Measurements from ENCODE around the gene ATF7.
"Not testable (repeated sequence)": the region's sequence is repeated elsewhere in the genome, so short reads cannot be mapped to it uniquely, and the experiment has no call there.

ATF7 gene

DNA sequence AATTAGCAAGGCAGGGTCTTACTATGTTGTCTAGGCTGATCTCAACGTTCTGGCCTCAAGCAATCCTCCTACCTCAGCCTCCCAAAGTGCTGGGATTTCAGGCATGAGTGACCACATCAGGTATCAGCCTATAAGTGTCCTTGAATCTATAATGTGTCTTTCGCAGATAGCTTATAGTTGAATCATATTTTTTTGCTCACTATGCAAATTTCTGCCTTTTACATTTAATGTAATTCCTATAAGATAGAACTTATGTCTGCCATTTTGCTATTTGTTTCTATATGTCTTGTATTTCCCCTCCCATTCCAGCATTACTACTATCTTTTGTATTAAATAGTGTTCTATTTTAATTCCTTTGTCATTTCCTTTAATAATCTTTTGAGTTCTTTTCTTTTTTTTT lies 10.5 kb upstream of the ATF7 start:
- DNase-seq (ENCODE audit: insufficient read length, low spot score) (no peak), FAIRE-seq (no peak)
- TF ChIP-seq SPI1 (IDR thresholded peaks at IDR 0.05; ENCODE audit: low read depth, low read length) (no peak), PAX5 (IDR thresholded peaks at IDR 0.05; ENCODE audit: insufficient read depth, low read length, severe bottlenecking) (no peak), TAF1 (IDR thresholded peaks at IDR 0.05; ENCODE audit: low read depth, low read length) (no peak), POU2F2 (IDR thresholded peaks at IDR 0.05; ENCODE audit: low read depth, low read length) (no peak), POLR2A (IDR thresholded peaks at IDR 0.05; ENCODE audit: low read depth, low read length) (no peak), POLR2AphosphoS5 (IDR thresholded peaks at IDR 0.05; ENCODE audit: low read depth, low read length) (no peak)

DNA sequence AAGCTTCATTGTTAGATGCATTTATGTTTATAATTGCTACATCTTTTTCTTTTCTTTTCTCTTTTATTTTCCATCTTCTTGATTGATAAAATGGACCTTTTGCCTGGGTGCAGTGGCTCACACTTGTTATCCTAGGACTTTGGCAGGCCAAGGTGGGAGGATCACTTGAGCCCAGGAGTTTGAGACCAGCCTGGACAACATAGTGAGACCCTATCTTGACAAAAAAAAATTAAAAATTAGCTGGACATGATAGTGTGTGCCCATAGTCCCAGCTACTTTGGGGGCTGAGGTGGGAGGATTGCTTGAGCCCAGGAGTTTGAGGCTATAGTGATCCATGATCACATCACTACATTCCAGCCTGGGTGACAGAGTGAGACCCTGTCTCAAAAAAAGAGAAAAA lies 9.5 kb upstream of the ATF7 start:
- DNase-seq (ENCODE audit: insufficient read length, low spot score); FAIRE-seq: not testable (repeated sequence)

- no peak for DNase-seq (ENCODE audit: insufficient read length, low spot score)
- FAIRE-seq = no peak
- TF ChIP-seq POU2F2 (IDR thresholded peaks at IDR 0.05; ENCODE audit: low read depth, low read length) = no peak
- TF ChIP-seq POLR2A (IDR thresholded peaks at IDR 0.05; ENCODE audit: low read depth, low read length) = no peak
- no peak for TF ChIP-seq SPI1 (IDR thresholded peaks at IDR 0.05; ENCODE audit: low read depth, low read length)
- TF ChIP-seq PAX5 (IDR thresholded peaks at IDR 0.05; ENCODE audit: insufficient read depth, low read length, severe bottlenecking) = no peak
- TF ChIP-seq POLR2AphosphoS5 (IDR thresholded peaks at IDR 0.05; ENCODE audit: low read depth, low read length) = no peak
- TF ChIP-seq TAF1 (IDR thresholded peaks at IDR 0.05; ENCODE audit: low read depth, low read length) = no peak
These were observed 5.5 kb upstream of the ATF7 start for GRCh38 chr12:53631721-53632120.

GRCh38 chr12:53627919-53628318 lies 1.7 kb upstream of the ATF7 start:
- FAIRE-seq (no peak), DNase-seq (ENCODE audit: insufficient read length, low spot score) (no peak)
- TF ChIP-seq POLR2AphosphoS5 (IDR thresholded peaks at IDR 0.05; ENCODE audit: low read depth, low read length) = no peak
- no peak for TF ChIP-seq TAF1 (IDR thresholded peaks at IDR 0.05; ENCODE audit: low read depth, low read length)
- TF ChIP-seq POLR2A (IDR thresholded peaks at IDR 0.05; ENCODE audit: low read depth, low read length) = no peak
- TF ChIP-seq PAX5 (IDR thresholded peaks at IDR 0.05; ENCODE audit: insufficient read depth, low read length, severe bottlenecking) = no peak
- no peak for TF ChIP-seq SPI1 (IDR thresholded peaks at IDR 0.05; ENCODE audit: low read depth, low read length)
- no peak for TF ChIP-seq POU2F2 (IDR thresholded peaks at IDR 0.05; ENCODE audit: low read depth, low read length)

- FAIRE-seq = no peak
- DNase-seq (ENCODE audit: insufficient read length, low spot score) = no peak
- TF ChIP-seq POU2F2 (IDR thresholded peaks at IDR 0.05; ENCODE audit: low read depth, low read length) (no peak), PAX5 (IDR thresholded peaks at IDR 0.05; ENCODE audit: insufficient read depth, low read length, severe bottlenecking) (no peak), TAF1 (IDR thresholded peaks at IDR 0.05; ENCODE audit: low read depth, low read length) (no peak), POLR2AphosphoS5 (IDR thresholded peaks at IDR 0.05; ENCODE audit: low read depth, low read length) (no peak), SPI1 (IDR thresholded peaks at IDR 0.05; ENCODE audit: low read depth, low read length) (no peak), POLR2A (IDR thresholded peaks at IDR 0.05; ENCODE audit: low read depth, low read length) (no peak)
These were observed 554 bp upstream of the ATF7 start for GRCh38 chr12:53626702-53627169.

GRCh38 chr12:53625373-53625945 lies 723 bp downstream of the ATF7 start:
- no peak for TF ChIP-seq POLR2AphosphoS5 (IDR thresholded peaks at IDR 0.05; ENCODE audit: low read depth, low read length)
- TF ChIP-seq SPI1 (IDR thresholded peaks at IDR 0.05; ENCODE audit: low read depth, low read length) = no peak
- TF ChIP-seq TAF1 (IDR thresholded peaks at IDR 0.05; ENCODE audit: low read depth, low read length) = no peak
- TF ChIP-seq PAX5 (IDR thresholded peaks at IDR 0.05; ENCODE audit: insufficient read depth, low read length, severe bottlenecking) = no peak
- DNase-seq (ENCODE audit: insufficient read length, low spot score) (no peak), FAIRE-seq (no peak)

DNA sequence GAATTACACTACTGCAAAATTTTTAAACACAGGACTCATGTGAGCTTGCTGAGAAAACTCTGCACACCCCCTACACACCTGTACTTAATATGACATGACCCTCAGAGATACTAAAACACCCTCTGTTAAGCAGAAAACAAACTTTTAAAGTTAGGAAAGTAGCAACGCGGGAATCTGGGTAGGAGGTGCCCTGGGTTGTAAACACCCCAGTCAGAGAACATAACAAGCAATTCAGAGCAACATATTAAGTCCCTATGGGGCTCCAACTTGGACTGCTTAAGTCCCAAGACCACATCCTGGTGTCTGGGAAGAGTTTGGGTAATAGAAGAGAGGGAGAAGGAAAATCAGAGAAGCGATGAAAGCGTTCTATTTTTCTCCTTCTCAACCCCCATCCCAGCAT lies 1.2 kb downstream of the ATF7 start:
- FAIRE-seq = no peak
- no peak for TF ChIP-seq PAX5 (IDR thresholded peaks at IDR 0.05; ENCODE audit: insufficient read depth, low read length, severe bottlenecking)
- no peak for DNase-seq (ENCODE audit: insufficient read length, low spot score)

DNA sequence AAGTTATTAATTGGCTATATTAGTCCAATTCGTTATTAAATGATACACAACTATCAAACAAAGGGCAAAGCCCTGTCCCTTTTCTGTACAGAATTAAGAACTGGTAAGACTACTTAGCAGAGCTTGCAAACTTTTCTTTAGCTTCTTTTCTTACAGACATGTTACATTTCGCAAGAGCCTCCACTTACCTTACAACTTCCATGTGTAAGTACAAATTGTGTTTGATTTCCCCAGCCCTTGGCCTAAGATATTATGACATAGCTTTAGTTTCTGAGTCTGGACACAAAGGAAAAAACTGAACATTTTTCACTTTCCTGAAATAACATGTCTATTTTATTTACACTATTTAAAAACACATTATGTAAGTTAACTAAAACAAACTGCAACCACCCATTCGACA lies 1.7 kb downstream of the ATF7 start:
- TF ChIP-seq POLR2A (IDR thresholded peaks at IDR 0.05; ENCODE audit: low read depth, low read length) = no peak
- TF ChIP-seq SPI1 (IDR thresholded peaks at IDR 0.05; ENCODE audit: low read depth, low read length) = no peak
- no peak for TF ChIP-seq TAF1 (IDR thresholded peaks at IDR 0.05; ENCODE audit: low read depth, low read length)
- no peak for TF ChIP-seq POLR2AphosphoS5 (IDR thresholded peaks at IDR 0.05; ENCODE audit: low read depth, low read length)
- FAIRE-seq = no peak
- no peak for DNase-seq (ENCODE audit: insufficient read length, low spot score)

- no peak for FAIRE-seq
- DNase-seq (ENCODE audit: insufficient read length, low spot score) = no peak
- TF ChIP-seq POLR2A (IDR thresholded peaks at IDR 0.05; ENCODE audit: low read depth, low read length) = no peak
- TF ChIP-seq SPI1 (IDR thresholded peaks at IDR 0.05; ENCODE audit: low read depth, low read length) = no peak
- no peak for TF ChIP-seq POU2F2 (IDR thresholded peaks at IDR 0.05; ENCODE audit: low read depth, low read length)
- TF ChIP-seq PAX5 (IDR thresholded peaks at IDR 0.05; ENCODE audit: insufficient read depth, low read length, severe bottlenecking) = no peak
- TF ChIP-seq POLR2AphosphoS5 (IDR thresholded peaks at IDR 0.05; ENCODE audit: low read depth, low read length) = no peak
- TF ChIP-seq TAF1 (IDR thresholded peaks at IDR 0.05; ENCODE audit: low read depth, low read length) = no peak
These were observed 2.4 kb downstream of the ATF7 start for GRCh38 chr12:53623548-53624385.

- DNase-seq (ENCODE audit: insufficient read length, low spot score) (no peak), FAIRE-seq (no peak)
- TF ChIP-seq POU2F2 (IDR thresholded peaks at IDR 0.05; ENCODE audit: low read depth, low read length) (no peak), SPI1 (IDR thresholded peaks at IDR 0.05; ENCODE audit: low read depth, low read length) (no peak), POLR2AphosphoS5 (IDR thresholded peaks at IDR 0.05; ENCODE audit: low read depth, low read length) (no peak), POLR2A (IDR thresholded peaks at IDR 0.05; ENCODE audit: low read depth, low read length) (no peak), PAX5 (IDR thresholded peaks at IDR 0.05; ENCODE audit: insufficient read depth, low read length, severe bottlenecking) (no peak), TAF1 (IDR thresholded peaks at IDR 0.05; ENCODE audit: low read depth, low read length) (no peak)
These were observed 3.5 kb downstream of the ATF7 start for GRCh38 chr12:53622724-53623123.
